Stimulated activated CD8-positive, alpha-beta memory T cell treated with anti-CD3 and anti-CD28 coated beads, Interleukin-15, amount 100 ng/mL, for 1 hour (primary cell): ENCODE measurements around the gene PLAU.

Experiments
- DNase-seq: peaks from one replicate; pipeline ENCODE4 v3.0.0-alpha.2; 2020; ENCODE audit warnings: low read depth

The PLAU gene

GRCh38 chr10:73910764-73911552 lies at the start of gene PLAU:
TSS of gene PLAU (plus strand) at chr10:73911132. CDS start at chr10:73911556, 424 bp downstream.
- DNase-seq: no peak

- no peak for DNase-seq
Measured at GRCh38 chr10:73862011-73862410, 48.9 kb upstream of the PLAU start.

GRCh38 chr10:73863039-73863817 lies 47.7 kb upstream of the PLAU start:
- DNase-seq: no peak

- DNase-seq: no peak
Measured at GRCh38 chr10:73864229-73864628, 46.7 kb upstream of the PLAU start.

GRCh38 chr10:73865107-73865458 lies 45.8 kb upstream of the PLAU start:
- DNase-seq: no peak

GRCh38 chr10:73865459-73866442 lies 45.2 kb upstream of the PLAU start:
- no peak for DNase-seq

- no peak for DNase-seq
Measured at GRCh38 chr10:73866621-73867020, 44.3 kb upstream of the PLAU start.

GRCh38 chr10:73867126-73867807 lies 43.7 kb upstream of the PLAU start:
- no peak for DNase-seq

GRCh38 chr10:73867871-73868631 lies 42.9 kb upstream of the PLAU start:
- no peak for DNase-seq

- no peak for DNase-seq
Measured at GRCh38 chr10:73868655-73869195, 42.2 kb upstream of the PLAU start.

- DNase-seq: no peak
Measured at GRCh38 chr10:73871295-73872189, 39.4 kb upstream of the PLAU start.

- DNase-seq: no peak
Measured at GRCh38 chr10:73872190-73872710, 38.7 kb upstream of the PLAU start.

- no peak for DNase-seq
Measured at GRCh38 chr10:73873142-73873837, 37.6 kb upstream of the PLAU start.

GRCh38 chr10:73873838-73874215 lies 37.1 kb upstream of the PLAU start:
- no peak for DNase-seq

GRCh38 chr10:73874267-73875138 lies 36.4 kb upstream of the PLAU start, which contains the start of gene CAMK2G:
TSS of gene CAMK2G (minus strand) at chr10:73874555. CDS start at chr10:73874461, 94 bp downstream.
- DNase-seq: peak; percentile 57

GRCh38 chr10:73875139-73875475 lies 35.8 kb upstream of the PLAU start:
- no peak for DNase-seq

GRCh38 chr10:73876157-73876556 lies 34.8 kb upstream of the PLAU start:
- DNase-seq: no peak

GRCh38 chr10:73876566-73876965 lies 34.4 kb upstream of the PLAU start:
- DNase-seq: no peak
